ENCODE results near the gene MAS1.

GRCh38 chr6:159842035-159842434 lies 48.8 kb upstream of the MAS1 start:
- TF ChIP-seq CTCF (conservative IDR thresholded peaks at IDR 0.05; ENCODE audit: low read depth, low read length): no peak
- no peak for TF ChIP-seq EZH2 (IDR thresholded peaks at IDR 0.05; ENCODE audit: borderline replicate concordance, low read depth, low read length, poor library complexity, severe bottlenecking)

Data from A673 (cell line).